HG03045 (cell line): ENCODE results near the gene RFX4.

Experiments
- ATAC-seq: cut with Tn5 transposase; IDR thresholded peaks from one replicate; pipeline ENCODE4 v1.9.1; 2021; ENCODE audit warnings: mild to moderate bottlenecking, moderate library complexity; ENCODE audit not compliant: unreplicated experiment

Gene RFX4

GRCh38 chr12:106645465-106646330 is 62.9 kb downstream of the RFX4 start:
- no peak for ATAC-seq

GRCh38 chr12:106646472-106646871 is 63.7 kb downstream of the RFX4 start:
- ATAC-seq: no peak

- no peak for ATAC-seq
Measured at GRCh38 chr12:106647793-106648514, 65.2 kb downstream of the RFX4 start.

DNA sequence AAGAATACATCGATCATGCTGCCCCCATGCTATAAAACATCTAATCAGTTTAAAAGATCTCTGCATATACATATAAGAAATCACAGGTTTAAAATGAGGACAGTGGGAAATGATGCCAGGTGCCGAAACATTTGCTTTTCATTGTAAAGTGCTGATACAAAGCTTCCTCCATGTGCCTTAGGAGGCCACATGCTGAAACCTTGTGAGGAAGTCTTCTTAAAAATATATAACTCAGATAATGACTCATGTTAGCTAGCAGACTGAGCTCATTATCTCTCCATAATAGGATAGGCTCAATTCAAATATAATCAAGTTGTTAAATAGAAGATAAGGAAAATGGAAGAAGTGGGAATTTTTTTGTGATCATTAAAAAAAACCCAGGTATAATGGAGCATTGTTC is 65.9 kb downstream of the RFX4 start:
- ATAC-seq: no peak

DNA sequence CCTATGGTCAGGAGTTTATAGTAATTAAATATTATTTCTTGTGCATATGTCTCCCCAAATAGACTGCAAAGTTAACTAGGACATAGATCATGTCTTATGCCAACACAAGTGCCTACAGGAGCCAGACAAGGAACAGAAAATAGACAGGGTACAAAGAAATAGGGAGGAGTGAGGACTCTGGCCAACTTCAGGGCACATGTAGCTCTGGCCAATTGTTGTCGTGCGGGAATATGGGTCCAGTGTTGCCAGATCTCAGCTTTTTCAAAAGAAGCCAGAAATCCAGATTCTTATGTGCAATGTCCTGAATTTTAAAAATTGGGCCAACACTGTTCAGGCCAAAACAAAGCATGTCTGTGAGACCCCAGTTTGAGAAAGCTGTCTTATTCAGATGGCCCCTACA is 68.7 kb downstream of the RFX4 start:
- ATAC-seq: no peak

DNA sequence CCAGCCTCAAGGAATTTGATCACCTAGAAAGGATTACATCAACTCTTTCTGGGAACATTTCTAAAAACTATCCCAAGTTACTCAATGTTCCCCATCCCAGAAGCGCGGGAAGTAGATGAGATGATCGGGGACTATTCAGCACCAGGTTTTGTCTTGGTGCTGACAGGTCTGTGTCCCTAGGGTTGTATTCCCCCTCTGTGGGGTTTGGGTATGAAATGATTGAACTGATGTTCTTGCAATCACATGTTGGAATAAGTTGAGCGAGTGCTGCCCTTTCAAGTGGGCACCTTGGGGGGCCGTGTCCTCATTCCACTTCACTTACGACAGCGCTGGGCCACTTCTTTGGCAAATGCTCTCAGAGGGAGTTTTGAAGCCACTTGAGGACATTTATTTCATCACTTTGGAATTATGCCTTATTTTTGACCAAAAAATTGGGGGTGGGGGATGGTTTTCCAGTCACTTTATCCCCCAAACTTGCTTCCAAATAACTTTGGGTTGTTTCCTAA is 69.8 kb downstream of the RFX4 start:
- ATAC-seq: no peak

- ATAC-seq: no peak
Measured at GRCh38 chr12:106655577-106655976, 72.8 kb downstream of the RFX4 start.

DNA sequence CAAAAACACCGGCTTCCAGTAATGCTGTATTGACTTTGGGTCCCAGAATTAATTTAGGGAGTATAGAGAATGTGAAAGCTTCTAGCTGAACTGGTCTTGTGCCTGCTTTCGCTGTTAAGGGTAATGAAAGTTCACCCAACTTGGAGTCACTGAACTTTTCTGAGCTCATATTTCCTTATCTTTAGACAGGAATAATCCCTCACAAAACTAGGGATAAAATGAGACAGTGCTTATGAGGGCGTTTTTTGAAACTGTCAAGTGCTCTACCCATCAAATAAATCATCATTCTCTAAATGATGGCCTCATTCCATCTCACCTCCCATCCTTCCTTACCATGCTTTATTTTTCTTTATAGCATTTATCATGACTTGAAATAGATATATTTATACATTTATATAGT is 74.7 kb downstream of the RFX4 start:
- ATAC-seq: no peak

DNA sequence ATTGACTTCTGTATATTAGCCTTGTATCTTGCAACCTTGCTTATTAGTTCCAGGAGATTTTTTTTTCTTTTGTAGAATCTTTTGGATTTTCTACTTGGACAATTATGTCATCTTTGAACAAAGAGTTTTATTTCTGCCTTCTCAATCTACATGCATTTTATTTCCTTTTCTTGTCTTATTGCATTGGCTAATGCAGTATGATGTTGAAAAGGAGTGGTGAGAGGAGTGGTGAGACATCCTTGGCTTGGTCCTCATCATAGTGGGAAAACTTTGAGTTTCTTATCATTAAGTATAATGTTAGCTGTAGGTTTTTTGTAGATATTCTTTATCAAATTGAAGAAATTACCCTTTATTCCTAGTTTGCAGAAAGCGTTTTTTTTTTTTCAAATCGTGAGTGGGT is 80.6 kb downstream of the RFX4 start:
- ATAC-seq: no peak

GRCh38 chr12:106669216-106669615 is 86.4 kb downstream of the RFX4 start:
- ATAC-seq: no peak

DNA sequence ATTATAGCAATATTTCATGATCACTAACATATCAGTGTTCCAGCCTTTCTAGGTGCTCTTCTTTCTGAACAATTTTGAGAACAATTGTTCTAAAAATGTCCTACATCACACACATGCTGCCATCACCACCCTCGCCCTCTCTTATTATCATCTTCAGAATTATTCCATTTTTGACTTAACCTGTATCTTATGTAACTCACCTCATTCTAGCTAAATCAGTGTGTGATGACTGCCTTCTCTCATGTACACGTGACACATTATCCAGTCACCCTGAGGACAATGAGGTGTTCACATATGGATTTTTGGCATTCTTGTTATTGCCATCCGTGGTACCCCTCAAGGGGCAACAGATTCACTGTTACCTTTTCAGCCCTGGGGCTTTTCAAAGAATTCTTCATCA is 87.3 kb downstream of the RFX4 start:
- ATAC-seq: no peak

DNA sequence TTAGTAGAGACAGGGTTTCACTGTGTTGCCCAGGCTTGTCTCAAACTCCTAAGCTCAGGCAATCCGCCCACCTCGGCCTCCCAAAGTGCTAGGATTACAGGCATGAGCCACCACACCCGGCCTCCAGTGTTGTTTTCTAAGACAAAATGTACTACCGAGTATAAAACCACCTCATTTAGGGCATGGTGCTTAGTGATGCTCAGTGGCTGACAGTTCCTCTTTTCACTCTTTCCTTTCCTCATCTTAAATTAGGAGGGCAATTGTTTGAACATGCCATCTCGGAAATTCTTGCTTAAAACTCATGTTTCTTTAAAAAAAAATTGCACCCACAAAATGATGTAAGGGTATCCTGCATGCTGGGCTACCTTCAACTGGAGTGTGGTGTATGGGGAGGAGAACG is 89.0 kb downstream of the RFX4 start:
- no peak for ATAC-seq

- no peak for ATAC-seq
Measured at GRCh38 chr12:106672314-106673025, 89.7 kb downstream of the RFX4 start.

DNA sequence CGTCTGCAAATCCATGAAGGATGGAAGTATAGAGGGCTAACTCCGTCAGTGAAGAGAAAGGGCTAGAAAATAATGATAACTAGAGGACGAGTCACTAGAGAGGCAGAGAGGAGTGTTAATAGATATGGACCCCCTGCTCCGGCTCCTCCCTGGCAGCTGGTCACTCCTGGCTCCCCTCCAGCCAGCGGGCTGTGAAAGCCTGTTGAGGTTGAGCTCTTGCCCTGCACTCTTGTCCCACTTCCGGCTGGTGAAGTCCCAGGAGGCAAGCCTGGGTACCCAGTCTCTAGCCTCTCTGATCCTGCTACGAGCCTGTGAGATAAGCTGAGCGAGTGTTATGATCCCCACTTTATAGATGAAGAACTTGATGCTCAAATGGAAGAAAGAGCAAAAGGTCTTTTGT is 90.3 kb downstream of the RFX4 start:
- no peak for ATAC-seq

DNA sequence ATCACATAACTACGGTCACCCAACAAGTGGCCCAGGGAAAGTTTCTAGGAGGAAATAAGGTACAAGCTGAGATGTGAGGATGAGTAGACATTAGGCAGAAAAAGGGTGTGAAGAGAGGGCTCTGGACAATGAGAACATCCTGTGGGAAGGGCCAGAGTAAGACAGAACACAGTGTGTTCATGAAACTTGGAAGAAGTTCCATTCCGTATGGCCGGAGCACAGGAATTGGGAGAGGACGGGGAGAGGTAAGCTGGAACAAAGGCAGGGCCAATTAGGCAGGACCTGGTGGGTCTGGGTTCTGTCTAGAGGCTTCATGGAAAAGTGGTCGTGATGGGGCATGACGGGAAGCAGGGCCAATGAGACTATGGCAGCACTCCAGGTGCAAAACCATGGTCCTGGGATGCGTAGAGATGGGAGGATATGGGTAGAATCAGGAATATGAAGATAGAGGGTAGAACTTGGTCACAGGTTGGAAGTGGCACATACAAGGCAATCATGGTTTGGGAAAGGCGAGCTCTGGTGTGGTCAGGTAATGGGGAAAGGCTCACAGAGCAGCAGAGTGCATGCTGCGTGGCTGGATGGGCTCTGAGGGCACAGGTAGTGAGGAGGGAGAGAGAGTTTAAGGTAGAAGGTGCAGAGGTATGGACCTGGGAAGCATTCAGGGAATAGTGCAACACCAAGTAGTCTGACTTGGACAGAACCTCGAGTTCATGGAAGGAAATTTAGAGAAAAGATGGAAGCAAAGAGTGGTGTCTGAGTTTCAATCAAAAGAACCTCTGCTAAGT is 93.0 kb downstream of the RFX4 start:
- ATAC-seq: no peak

DNA sequence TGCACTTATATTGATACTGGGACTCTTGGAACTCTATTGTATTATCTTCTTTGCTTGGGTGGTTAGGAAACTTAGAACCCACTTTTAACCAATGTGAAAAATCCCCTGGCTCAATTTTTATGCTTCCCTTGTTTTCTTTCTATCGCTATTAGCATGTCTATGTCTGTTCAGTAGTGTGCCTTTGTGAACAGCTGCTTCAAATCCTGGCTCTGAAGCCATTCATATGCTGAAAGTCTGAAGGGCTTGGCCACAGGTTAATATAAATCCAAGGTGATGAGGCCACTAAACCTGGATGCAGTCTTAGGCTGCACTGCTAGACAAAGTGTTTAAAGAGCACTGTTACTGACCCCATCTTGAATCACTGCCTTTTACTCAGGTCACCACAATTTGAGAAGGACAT is 96.8 kb downstream of the RFX4 start:
- ATAC-seq: no peak

- ATAC-seq: no peak
Measured at GRCh38 chr12:106680280-106680679, 97.5 kb downstream of the RFX4 start.

DNA sequence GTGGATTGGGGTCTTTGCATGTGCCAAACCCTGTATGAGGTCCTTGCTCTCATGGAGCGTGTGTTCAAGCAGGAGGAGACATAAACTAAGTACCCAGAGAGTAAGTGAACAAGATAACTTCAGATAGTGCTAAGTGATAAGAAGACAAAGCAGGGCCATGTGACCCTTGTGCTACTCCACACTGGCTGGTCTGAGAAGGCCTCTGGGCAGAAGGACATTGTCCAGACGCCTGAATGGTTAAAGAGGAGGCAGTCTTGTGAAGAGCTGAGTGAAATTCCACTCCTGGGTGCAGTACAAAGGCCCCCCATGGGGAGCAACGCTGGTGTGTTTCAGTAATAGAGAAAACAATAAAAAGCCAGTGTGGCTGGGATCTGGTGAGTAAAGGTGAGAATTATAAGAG is 98.4 kb downstream of the RFX4 start:
- no peak for ATAC-seq

- ATAC-seq: no peak
Measured at GRCh38 chr12:106682594-106683234, 99.9 kb downstream of the RFX4 start.

DNA sequence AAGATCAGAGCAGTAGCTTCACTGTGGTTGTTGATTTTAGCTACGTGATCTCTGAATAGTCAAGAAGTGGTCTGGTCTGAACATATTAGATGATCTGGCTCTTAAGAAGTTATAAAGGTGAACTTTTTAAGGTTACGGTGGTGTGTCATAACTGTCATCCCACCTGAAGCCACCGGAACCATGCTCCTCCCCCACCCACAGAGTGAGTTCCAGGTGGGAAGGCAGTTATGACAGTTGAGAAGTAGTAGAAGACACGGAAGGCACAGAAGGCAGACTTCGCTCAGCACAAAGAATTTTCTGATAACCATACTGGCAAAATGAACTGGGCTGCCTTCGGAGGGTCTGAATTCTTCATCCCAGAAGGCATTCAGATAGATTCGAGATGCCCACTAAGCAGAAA is 101.7 kb downstream of the RFX4 start:
- ATAC-seq: no peak
